ENCODE data around the gene FBXW5. TPM values are rescaled to one million over a fixed set of nuclear protein-coding genes. Genes with fewer than 3 reads are reported as not detected.
A peak's percentile ranks its signal among the peaks of the same experiment; 100 is the strongest.

FBXW5 gene
- total RNA-seq, 1 experiment from 2014 or later, result 72.6 TPM

DNA sequence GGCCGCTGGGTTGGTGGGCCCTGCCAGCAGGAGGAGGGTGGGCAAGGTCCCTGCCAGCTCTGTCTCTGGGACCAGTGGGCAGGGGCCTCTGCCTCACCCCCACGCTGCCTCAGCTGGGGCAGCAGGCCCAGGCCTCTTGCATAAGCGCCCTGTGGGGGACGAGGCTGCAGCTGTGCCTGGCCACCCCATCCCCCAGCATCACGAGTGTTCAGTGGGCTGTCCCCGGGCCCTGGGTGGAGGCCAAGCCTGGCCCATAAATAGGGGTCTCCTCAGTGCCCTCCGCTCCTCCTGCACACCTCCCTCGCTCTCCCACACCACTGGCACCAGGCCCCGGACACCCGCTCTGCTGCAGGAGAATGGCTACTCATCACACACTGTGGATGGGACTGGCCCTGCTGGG lies 32.7 kb upstream of the FBXW5 start, which contains the start of gene PTGDS:
Gene PTGDS, plus strand, starts transcription at position 282 of the 400 bp plus-strand sequence. Its CDS starts 75 bp downstream, at position 357.
- Histone ChIP-seq H3K9me3 (ENCODE audit: control insufficient read depth, insufficient read depth, low read depth, low read length) (no peaks in the 10 kb centered on the region), H3K36me3 (ENCODE audit: control insufficient read depth, insufficient read depth, low read length) (no peaks in the 10 kb centered on the region), H3K27me3 (ENCODE audit: control insufficient read depth, insufficient read depth, low read length) (no peaks in the 10 kb centered on the region), H3K27ac (ENCODE audit: low read length) (no peak within 1 kb of the TSS), H3K4me3 (ENCODE audit: low read depth in 2 of 2, low read length in 2 of 2) (peak within 1 kb of the TSS; percentile 51 to 54), H3K4me1 (ENCODE audit: control insufficient read depth, insufficient read depth, low read length) (no peaks in the 10 kb centered on the region)
- intact Hi-C loops (cut with micrococcal nuclease; ENCODE audit: unreplicated experiment), result no loop called here
- ATAC-seq, result peak; percentile 12
- in situ Hi-C loops (cut with HindIII; ENCODE audit: low pct_unique_long_range_greater_than_20kb, low sequenced_read_pairs), result no loop called here
- no peak for DNase-seq (ENCODE audit: low read depth, low spot score)
- TF ChIP-seq CTCF (IDR thresholded peaks at IDR 0.05) (no peak), SIN3A (IDR thresholded peaks at IDR 0.05; ENCODE audit: borderline replicate concordance, insufficient read depth, low read depth, low read length) (no peak), REST (IDR thresholded peaks at IDR 0.05; ENCODE audit: insufficient read depth in 1 of 2, low read depth in 2 of 2, low read length in 1 of 2) (no peak), TCF7L2 (IDR thresholded peaks at IDR 0.05; ENCODE audit: low read depth, low read length) (no peak), POLR2AphosphoS5 (IDR thresholded peaks at IDR 0.05; ENCODE audit: low read depth, low read length) (no peak)
- ChIA-PET POLR2A (no interaction called here), CTCF (no interaction called here)
- BruUV-seq (replicated peaks), result no TSS peak

DNA sequence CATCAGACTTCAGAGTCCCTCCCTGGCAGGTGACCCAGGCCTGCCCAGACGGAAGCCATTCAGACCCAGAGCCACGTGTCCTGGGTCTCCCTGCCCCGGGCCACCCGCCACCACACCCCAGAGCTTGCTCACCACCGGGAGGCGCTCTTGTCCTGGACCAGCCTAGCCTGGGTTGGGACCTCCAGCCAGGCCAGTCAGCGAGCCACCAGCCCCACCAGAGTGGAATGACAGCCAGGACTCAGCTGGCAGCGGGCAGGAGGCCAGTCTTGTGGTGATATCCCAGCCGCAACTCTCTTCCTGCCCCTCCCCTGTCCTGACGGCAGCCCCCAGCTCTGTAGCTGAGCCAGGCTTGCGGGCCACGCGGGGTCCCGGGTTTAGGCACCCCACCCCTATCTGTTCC lies 31.1 kb upstream of the FBXW5 start:
- intact Hi-C loops (cut with micrococcal nuclease; ENCODE audit: unreplicated experiment) (no loop called here), in situ Hi-C loops (cut with HindIII; ENCODE audit: low pct_unique_long_range_greater_than_20kb, low sequenced_read_pairs) (no loop called here)
- no peak overlapping the region for H3K4me3 ChIP-seq (ENCODE audit: low read depth in 2 of 2, low read length in 2 of 2)
- no peak overlapping the region for H3K27ac ChIP-seq (ENCODE audit: low read length)
- DNase-seq (ENCODE audit: low read depth, low spot score), result no peak
- H3K9me3 ChIP-seq (ENCODE audit: control insufficient read depth, insufficient read depth, low read depth, low read length), result no peaks in the 10 kb centered on the region
- no peaks in the 10 kb centered on the region for H3K27me3 ChIP-seq (ENCODE audit: control insufficient read depth, insufficient read depth, low read length)
- no TSS peak for BruUV-seq (replicated peaks)
- ATAC-seq, result no peak
- CTCF ChIA-PET, result interaction anchor here (0.5 to 0.9 kb wide), 2 partner anchors 28 to 67 kb away, joined by 5 to 10 read pairs; no protein-coding TSS in a partner anchor
- no peaks in the 10 kb centered on the region for H3K36me3 ChIP-seq (ENCODE audit: control insufficient read depth, insufficient read depth, low read length)
- TF ChIP-seq REST (IDR thresholded peaks at IDR 0.05; ENCODE audit: insufficient read depth in 1 of 2, low read depth in 2 of 2, low read length in 1 of 2) (no peak), SIN3A (IDR thresholded peaks at IDR 0.05; ENCODE audit: borderline replicate concordance, insufficient read depth, low read depth, low read length) (no peak), POLR2AphosphoS5 (IDR thresholded peaks at IDR 0.05; ENCODE audit: low read depth, low read length) (no peak), CTCF (IDR thresholded peaks at IDR 0.05) (no peak), TCF7L2 (IDR thresholded peaks at IDR 0.05; ENCODE audit: low read depth, low read length) (no peak)
- H3K4me1 ChIP-seq (ENCODE audit: control insufficient read depth, insufficient read depth, low read length), result no peaks in the 10 kb centered on the region
- POLR2A ChIA-PET, result no interaction called here
